Epithelial cell of esophagus (primary cell): ENCODE results near the gene TSPAN3.
A peak's percentile ranks its signal among the peaks of the same experiment; 100 is the strongest.

Experiments used
- DNase-seq: peaks from one replicate; pipeline ENCODE4 v3.0.0; 2010; ENCODE audit warnings: low read depth
- H3K4me3 ChIP-seq: 2 replicates; pipeline ENCODE4 v1.5.1; 2011; ENCODE audit warnings: mild to moderate bottlenecking, low read length, control low read depth
- CTCF ChIP-seq: IDR thresholded peaks from 2 replicates; pipeline ENCODE4 v1.5.1; 2011; ENCODE audit warnings: low read depth, mild to moderate bottlenecking, low read length, control low read depth, inconsistent platforms; ENCODE audit not compliant: insufficient read depth; ENCODE audit errors: missing control alignments

Gene TSPAN3

GRCh38 chr15:77087213-77087612 is 16.3 kb upstream of the TSPAN3 start:
- TF ChIP-seq CTCF = no peak
- no peak overlapping the region for H3K4me3 ChIP-seq
- DNase-seq = no peak

- no peak overlapping the region for H3K4me3 ChIP-seq
- DNase-seq = peak; percentile 53
- TF ChIP-seq CTCF = no peak
Observed at GRCh38 chr15:77085297-77085696, 14.4 kb upstream of the TSPAN3 start.

- no peak overlapping the region for H3K4me3 ChIP-seq
- no peak for TF ChIP-seq CTCF
- DNase-seq = no peak
Observed at GRCh38 chr15:77084436-77084835, 13.5 kb upstream of the TSPAN3 start.

GRCh38 chr15:77083381-77084160 is 12.7 kb upstream of the TSPAN3 start:
- DNase-seq = peak; percentile 84
- peak overlapping the region; percentile 30 for H3K4me3 ChIP-seq

GRCh38 chr15:77081971-77082370 is 11.1 kb upstream of the TSPAN3 start:
- DNase-seq = no peak
- TF ChIP-seq CTCF = no peak

More at GRCh38 chr15:77083381-77084160, 12.7 kb upstream of the TSPAN3 start:
- no peak for TF ChIP-seq CTCF

GRCh38 chr15:77076323-77076915 is 5.5 kb upstream of the TSPAN3 start:
- no peak for TF ChIP-seq CTCF
- no peak for DNase-seq
- H3K4me3 ChIP-seq = no peak overlapping the region

More at GRCh38 chr15:77081971-77082370, 11.1 kb upstream of the TSPAN3 start:
- no peak overlapping the region for H3K4me3 ChIP-seq

GRCh38 chr15:77075528-77075927 is 4.6 kb upstream of the TSPAN3 start:
- DNase-seq = peak; percentile 28
- no peak overlapping the region for H3K4me3 ChIP-seq
- TF ChIP-seq CTCF = peak; percentile 26
